HG02623 (cell line): ENCODE results near the gene CCND1.

Experiments
- ATAC-seq: cut with Tn5 transposase; IDR thresholded peaks from one replicate; pipeline ENCODE4 v1.9.1; 2021; ENCODE audit warnings: moderate library complexity; ENCODE audit not compliant: unreplicated experiment

Gene CCND1

GRCh38 chr11:69651834-69652620 is 11.1 kb downstream of the CCND1 start:
- ATAC-seq, result no peak

GRCh38 chr11:69652999-69653398 is 12.0 kb downstream of the CCND1 start:
- no peak for ATAC-seq

GRCh38 chr11:69653406-69653960 is 12.5 kb downstream of the CCND1 start:
- no peak for ATAC-seq

GRCh38 chr11:69654001-69654659 is 13.2 kb downstream of the CCND1 start:
- no peak for ATAC-seq

- no peak for ATAC-seq
These were observed 13.9 kb downstream of the CCND1 start for GRCh38 chr11:69654660-69655478.

GRCh38 chr11:69655479-69656428 is 14.8 kb downstream of the CCND1 start:
- no peak for ATAC-seq

- no peak for ATAC-seq
These were observed 15.8 kb downstream of the CCND1 start for GRCh38 chr11:69656536-69657455.

- ATAC-seq, result no peak
These were observed 16.5 kb downstream of the CCND1 start for GRCh38 chr11:69657456-69657910.

- ATAC-seq, result no peak
These were observed 17.1 kb downstream of the CCND1 start for GRCh38 chr11:69657911-69658625.

- no peak for ATAC-seq
These were observed 17.9 kb downstream of the CCND1 start for GRCh38 chr11:69658626-69659450.

- no peak for ATAC-seq
These were observed 18.6 kb downstream of the CCND1 start for GRCh38 chr11:69659591-69659990.

GRCh38 chr11:69660001-69660500 is 19.1 kb downstream of the CCND1 start:
- ATAC-seq, result no peak

- ATAC-seq, result no peak
These were observed 20.4 kb downstream of the CCND1 start for GRCh38 chr11:69661413-69661715.

GRCh38 chr11:69662021-69662698 is 21.2 kb downstream of the CCND1 start:
- no peak for ATAC-seq

GRCh38 chr11:69662806-69663205 is 21.9 kb downstream of the CCND1 start:
- no peak for ATAC-seq

- ATAC-seq, result no peak
These were observed 22.4 kb downstream of the CCND1 start for GRCh38 chr11:69663326-69663725.
